Memory B cell (primary cell): ENCODE measurements around the gene ZAP70.
A peak's percentile ranks its signal among the peaks of the same experiment; 100 is the strongest.

Source experiments
- ATAC-seq: fragments of 150-1000 bp; cut with Tn5 transposase; 2 replicates; pipeline ENCODE4 v1.10.0; 2021; ENCODE audit warnings: low read depth, mild to moderate bottlenecking, moderate library complexity
- DNase-seq, 2 donors: peaks; one replicate each; pipeline ENCODE4 v3.0.0; 2022; ENCODE audit warnings: low spot score in 2 of 2
- H3K27ac Mint-ChIP-seq: one replicate; pipeline ENCODE4 v1.8.0; 2022; ENCODE audit warnings: mild to moderate bottlenecking, moderate library complexity, mixed read lengths
- H3K27me3 Mint-ChIP-seq: one replicate; pipeline ENCODE4 v1.8.0; 2022; ENCODE audit warnings: mixed read lengths
- H3K36me3 Mint-ChIP-seq: one replicate; pipeline ENCODE4 v1.8.0; 2022; ENCODE audit warnings: mild to moderate bottlenecking, mixed read lengths
- H3K4me1 Mint-ChIP-seq: one replicate; pipeline ENCODE4 v1.8.0; 2022; ENCODE audit warnings: mixed read lengths
- H3K4me3 Mint-ChIP-seq: one replicate; pipeline ENCODE4 v1.8.0; 2022; ENCODE audit warnings: mild to moderate bottlenecking, moderate library complexity, mixed read lengths
- H3K9me3 Mint-ChIP-seq: one replicate; pipeline ENCODE4 v1.8.0; 2022; ENCODE audit warnings: mixed read lengths

Gene ZAP70

GRCh38 chr2:97751752-97752151 is 38.4 kb downstream of the ZAP70 start:
- Mint-ChIP-seq H3K4me3 (no peak overlapping the region), H3K9me3 (peaks cover 4% of the 10 kb centered on the region), H3K27ac (peak overlapping the region; percentile 36), H3K36me3 (peaks cover 28% of the 10 kb centered on the region), H3K27me3 (no peaks in the 10 kb centered on the region), H3K4me1 (peaks cover 14% of the 10 kb centered on the region)
- no peak for ATAC-seq
- DNase-seq, result no peak

GRCh38 chr2:97752342-97753334 is 39.3 kb downstream of the ZAP70 start:
- ATAC-seq, result no peak
- Mint-ChIP-seq H3K4me3 (no peak overlapping the region), H3K27me3 (no peaks in the 10 kb centered on the region), H3K36me3 (peaks cover 28% of the 10 kb centered on the region), H3K4me1 (peaks cover 10% of the 10 kb centered on the region), H3K9me3 (peaks cover 4% of the 10 kb centered on the region), H3K27ac (peak overlapping the region; percentile 36)
- no peak for DNase-seq

- Mint-ChIP-seq H3K36me3 (peaks cover 28% of the 10 kb centered on the region), H3K27me3 (no peaks in the 10 kb centered on the region), H3K4me3 (no peak overlapping the region), H3K9me3 (peaks cover 1% of the 10 kb centered on the region), H3K27ac (no peak overlapping the region), H3K4me1 (no peaks in the 10 kb centered on the region)
- ATAC-seq (no peak), DNase-seq (no peak)
These were observed 41.4 kb downstream of the ZAP70 start for GRCh38 chr2:97754690-97755346.

GRCh38 chr2:97755491-97755890 is 42.1 kb downstream of the ZAP70 start:
- Mint-ChIP-seq H3K4me3 (no peak overlapping the region), H3K9me3 (no peaks in the 10 kb centered on the region), H3K27me3 (no peaks in the 10 kb centered on the region), H3K36me3 (peaks cover 29% of the 10 kb centered on the region), H3K27ac (no peak overlapping the region), H3K4me1 (no peaks in the 10 kb centered on the region)
- ATAC-seq, result no peak
- DNase-seq, result no peak

- H3K27me3 Mint-ChIP-seq, result no peaks in the 10 kb centered on the region
- no peaks in the 10 kb centered on the region for H3K9me3 Mint-ChIP-seq
- ATAC-seq (no peak), DNase-seq (no peak)
- H3K27ac Mint-ChIP-seq, result no peak overlapping the region
- H3K4me1 Mint-ChIP-seq, result no peaks in the 10 kb centered on the region
- H3K36me3 Mint-ChIP-seq, result peaks cover 30% of the 10 kb centered on the region
- H3K4me3 Mint-ChIP-seq, result no peak overlapping the region
These were observed 43.7 kb downstream of the ZAP70 start for GRCh38 chr2:97757062-97757461.

- H3K4me1 Mint-ChIP-seq, result no peaks in the 10 kb centered on the region
- no peaks in the 10 kb centered on the region for H3K27me3 Mint-ChIP-seq
- no peak for DNase-seq
- no peaks in the 10 kb centered on the region for H3K9me3 Mint-ChIP-seq
- no peak for ATAC-seq
- no peak overlapping the region for H3K27ac Mint-ChIP-seq
- H3K36me3 Mint-ChIP-seq, result peaks cover 31% of the 10 kb centered on the region
- no peak overlapping the region for H3K4me3 Mint-ChIP-seq
These were observed 44.8 kb downstream of the ZAP70 start for GRCh38 chr2:97758131-97758705.

GRCh38 chr2:97759727-97760407 is 46.5 kb downstream of the ZAP70 start:
- Mint-ChIP-seq H3K9me3 (no peaks in the 10 kb centered on the region), H3K4me1 (no peaks in the 10 kb centered on the region), H3K27ac (no peak overlapping the region), H3K36me3 (peaks cover 40% of the 10 kb centered on the region), H3K27me3 (no peaks in the 10 kb centered on the region), H3K4me3 (no peak overlapping the region)
- DNase-seq (no peak), ATAC-seq (no peak)

- Mint-ChIP-seq H3K9me3 (no peaks in the 10 kb centered on the region), H3K27ac (no peak overlapping the region), H3K4me3 (no peak overlapping the region), H3K27me3 (no peaks in the 10 kb centered on the region), H3K4me1 (no peaks in the 10 kb centered on the region), H3K36me3 (peaks cover 43% of the 10 kb centered on the region)
- DNase-seq (no peak), ATAC-seq (no peak)
These were observed 47.2 kb downstream of the ZAP70 start for GRCh38 chr2:97760480-97761049.

- ATAC-seq (no peak), DNase-seq (no peak)
- Mint-ChIP-seq H3K27me3 (no peaks in the 10 kb centered on the region), H3K27ac (no peak overlapping the region), H3K9me3 (no peaks in the 10 kb centered on the region), H3K4me1 (no peaks in the 10 kb centered on the region), H3K4me3 (no peak overlapping the region), H3K36me3 (peaks cover 40% of the 10 kb centered on the region)
These were observed 47.8 kb downstream of the ZAP70 start for GRCh38 chr2:97761192-97761591.

- H3K4me1 Mint-ChIP-seq, result no peaks in the 10 kb centered on the region
- H3K27ac Mint-ChIP-seq, result peak overlapping the region; percentile 46
- ATAC-seq (no peak), DNase-seq (no peak)
- H3K36me3 Mint-ChIP-seq, result peaks cover 35% of the 10 kb centered on the region
- H3K9me3 Mint-ChIP-seq, result no peaks in the 10 kb centered on the region
- H3K27me3 Mint-ChIP-seq, result no peaks in the 10 kb centered on the region
- H3K4me3 Mint-ChIP-seq, result no peak overlapping the region
These were observed 49.9 kb downstream of the ZAP70 start for GRCh38 chr2:97763176-97763845.

GRCh38 chr2:97764559-97765263 is 51.3 kb downstream of the ZAP70 start:
- no peak for ATAC-seq
- peaks cover 31% of the 10 kb centered on the region for H3K36me3 Mint-ChIP-seq
- no peaks in the 10 kb centered on the region for H3K4me1 Mint-ChIP-seq
- no peak overlapping the region for H3K4me3 Mint-ChIP-seq
- peak overlapping the region; percentile 40 for H3K27ac Mint-ChIP-seq
- no peak for DNase-seq
- no peaks in the 10 kb centered on the region for H3K27me3 Mint-ChIP-seq
- H3K9me3 Mint-ChIP-seq, result no peaks in the 10 kb centered on the region

- no peak overlapping the region for H3K4me3 Mint-ChIP-seq
- H3K27me3 Mint-ChIP-seq, result no peaks in the 10 kb centered on the region
- no peak for ATAC-seq
- H3K27ac Mint-ChIP-seq, result no peak overlapping the region
- no peak for DNase-seq
- H3K36me3 Mint-ChIP-seq, result peaks cover 25% of the 10 kb centered on the region
- no peaks in the 10 kb centered on the region for H3K9me3 Mint-ChIP-seq
- H3K4me1 Mint-ChIP-seq, result no peaks in the 10 kb centered on the region
These were observed 52.6 kb downstream of the ZAP70 start for GRCh38 chr2:97765933-97766332.

GRCh38 chr2:97766567-97766966 is 53.2 kb downstream of the ZAP70 start:
- no peak for ATAC-seq
- DNase-seq, result no peak
- Mint-ChIP-seq H3K27me3 (no peaks in the 10 kb centered on the region), H3K36me3 (peaks cover 27% of the 10 kb centered on the region), H3K9me3 (no peaks in the 10 kb centered on the region), H3K27ac (no peak overlapping the region), H3K4me1 (no peaks in the 10 kb centered on the region), H3K4me3 (no peak overlapping the region)
